Activated CD4-positive, alpha-beta memory T cell treated with anti-CD3 and anti-CD28 coated beads for 36 hours (primary cell): Measurements from ENCODE around the gene FAF1. TPM values are rescaled to one million over a fixed set of nuclear protein-coding genes. Genes with fewer than 3 reads are reported as not detected.

Experiments
- CTCF ChIA-PET: fragments of 350-600 bp; sonication (Branson Sonifier 250); formaldehyde crosslinking; loops from one replicate; lab custom pipeline; 2021; ENCODE audit warnings: antibody characterized with exemption, inconsistent platforms; lab: Charles Lee
- POLR2A ChIA-PET: fragments of 350-600 bp; sonication (Branson Sonifier 250); formaldehyde crosslinking; loops from one replicate; lab custom pipeline; 2021; ENCODE audit warnings: antibody characterized with exemption; lab: Charles Lee
- DNase-seq: peaks from one replicate; pipeline ENCODE4 v3.0.0-alpha.2; 2020
- H3K27ac Mint-ChIP-seq: one replicate; pipeline ENCODE4 v1.8.0; 2021; ENCODE audit warnings: mixed read lengths
- H3K27me3 Mint-ChIP-seq: one replicate; pipeline ENCODE4 v1.8.0; 2021; ENCODE audit warnings: mixed read lengths
- H3K36me3 Mint-ChIP-seq: one replicate; pipeline ENCODE4 v1.8.0; 2021; ENCODE audit warnings: mixed read lengths
- H3K4me1 Mint-ChIP-seq: one replicate; pipeline ENCODE4 v1.8.0; 2021; ENCODE audit warnings: low read depth, mixed read lengths
- H3K4me3 Mint-ChIP-seq: one replicate; pipeline ENCODE4 v1.8.0; 2021; ENCODE audit warnings: mild to moderate bottlenecking, mixed read lengths
- H3K9me3 Mint-ChIP-seq: one replicate; pipeline ENCODE4 v1.8.0; 2021; ENCODE audit warnings: mixed read lengths
- intact Hi-C: fragments of 100-400 bp; cut with micrococcal nuclease; formaldehyde crosslinking; loops from one replicate; pipeline ENCODE4 v1.15.1; 2023
- total RNA-seq, 2 experiments: library from RNA; stranded (reverse); gene quantifications; one replicate each; pipeline ENCODE4 v1.2.3, GENCODE V29; 2021

FAF1 gene
- total RNA-seq, 2 experiments from 2014 or later: 77.0 to 84.6 TPM

- Mint-ChIP-seq H3K27me3 (no peaks in the 10 kb centered on the region), H3K4me1 (no peaks in the 10 kb centered on the region), H3K9me3 (no peaks in the 10 kb centered on the region), H3K27ac (no peak overlapping the region), H3K36me3 (no peaks in the 10 kb centered on the region), H3K4me3 (no peak overlapping the region)
- intact Hi-C loops: no loop called here
- DNase-seq: no peak
- ChIA-PET POLR2A (no interaction called here), CTCF (no interaction called here)
These were observed 328.9 kb downstream of the FAF1 start for GRCh38 chr1:50631161-50631560.

GRCh38 chr1:50622259-50622658 lies 337.8 kb downstream of the FAF1 start:
- intact Hi-C loops: no loop called here
- Mint-ChIP-seq H3K27ac (no peak overlapping the region), H3K4me3 (no peak overlapping the region), H3K27me3 (no peaks in the 10 kb centered on the region), H3K9me3 (peaks cover 9% of the 10 kb centered on the region), H3K4me1 (no peaks in the 10 kb centered on the region), H3K36me3 (peaks cover 20% of the 10 kb centered on the region)
- DNase-seq: no peak
- POLR2A ChIA-PET: no interaction called here
- CTCF ChIA-PET: no interaction called here

DNA sequence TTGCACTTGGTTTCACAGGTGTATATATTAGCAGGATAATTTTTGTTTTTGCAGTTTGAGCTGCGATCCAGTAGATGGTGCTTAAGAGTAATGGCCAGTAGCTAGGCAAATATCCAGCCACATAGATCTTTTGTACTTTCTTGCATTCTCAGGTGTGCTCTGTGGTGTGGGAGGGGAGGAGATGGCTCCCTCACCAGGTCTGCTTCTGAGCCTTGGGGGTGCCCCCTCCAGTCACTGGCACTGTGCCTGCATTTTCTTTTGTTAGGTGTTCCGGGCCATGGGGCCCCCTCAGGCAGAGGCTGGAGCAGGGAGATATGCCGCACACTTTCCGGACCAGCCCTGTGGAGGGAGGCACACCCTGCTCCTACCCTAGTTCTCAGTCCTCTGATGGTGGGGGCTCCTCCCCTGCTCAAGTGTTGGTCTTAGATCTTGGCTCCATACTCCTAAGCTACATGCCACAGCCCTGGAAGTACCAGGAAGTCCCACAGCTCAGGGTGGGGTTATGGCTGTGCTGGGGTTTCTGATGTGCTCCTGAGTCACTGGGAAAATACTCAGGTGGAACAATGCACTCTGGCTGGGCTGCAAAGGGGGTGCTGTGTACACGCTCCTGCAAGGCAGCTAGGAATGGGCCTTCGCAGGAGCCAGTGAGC lies 339.3 kb downstream of the FAF1 start:
- H3K27me3 Mint-ChIP-seq: no peaks in the 10 kb centered on the region
- no peak for DNase-seq
- POLR2A ChIA-PET: no interaction called here
- intact Hi-C loops: no loop called here
- H3K4me1 Mint-ChIP-seq: no peaks in the 10 kb centered on the region
- H3K36me3 Mint-ChIP-seq: peaks cover 20% of the 10 kb centered on the region
- H3K4me3 Mint-ChIP-seq: no peak overlapping the region
- CTCF ChIA-PET: interaction anchor here (1.1 kb wide), 1 partner anchor 16 kb away, joined by 3 read pairs; no protein-coding TSS in a partner anchor
- peaks cover 14% of the 10 kb centered on the region for H3K9me3 Mint-ChIP-seq
- H3K27ac Mint-ChIP-seq: no peak overlapping the region

DNA sequence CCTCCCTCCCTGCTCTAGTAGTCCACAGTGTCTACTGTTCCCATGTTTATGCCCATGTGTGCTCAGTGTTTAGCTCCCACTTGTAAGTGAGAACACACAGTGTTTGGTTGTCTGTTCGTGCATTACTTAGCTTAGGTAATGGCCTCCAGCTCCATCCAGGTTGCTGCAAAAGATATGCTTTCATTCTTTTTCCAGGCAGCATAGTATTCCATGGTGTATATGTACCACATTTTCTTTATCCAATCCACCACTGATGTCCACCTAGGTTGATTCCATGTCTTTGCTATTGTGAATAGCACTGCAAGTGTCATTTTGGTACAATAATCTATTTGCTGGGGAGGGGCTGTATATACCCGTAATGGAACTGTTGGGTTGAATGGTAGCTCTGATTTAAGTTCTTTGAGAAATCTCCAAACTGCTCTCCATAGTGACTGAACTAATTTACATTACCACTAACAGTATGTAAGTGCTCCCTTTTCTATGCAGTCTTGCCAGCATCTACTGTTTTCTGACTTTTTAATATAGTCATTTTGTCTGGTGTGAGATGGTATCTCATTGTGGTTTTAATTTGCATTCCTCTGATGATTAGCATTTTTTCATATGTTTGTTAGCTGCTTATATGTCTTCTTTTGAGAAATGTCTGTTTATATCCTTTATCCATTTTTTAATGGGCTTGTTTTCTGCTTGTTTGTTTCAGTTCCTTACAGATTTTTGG lies 344.9 kb downstream of the FAF1 start:
- Mint-ChIP-seq H3K27me3 (no peaks in the 10 kb centered on the region), H3K36me3 (peaks cover 6% of the 10 kb centered on the region), H3K9me3 (peaks cover 20% of the 10 kb centered on the region), H3K27ac (no peak overlapping the region), H3K4me1 (peaks cover 7% of the 10 kb centered on the region), H3K4me3 (no peak overlapping the region)
- POLR2A ChIA-PET: no interaction called here
- intact Hi-C loops: no loop called here
- DNase-seq: no peak
- CTCF ChIA-PET: no interaction called here

DNA sequence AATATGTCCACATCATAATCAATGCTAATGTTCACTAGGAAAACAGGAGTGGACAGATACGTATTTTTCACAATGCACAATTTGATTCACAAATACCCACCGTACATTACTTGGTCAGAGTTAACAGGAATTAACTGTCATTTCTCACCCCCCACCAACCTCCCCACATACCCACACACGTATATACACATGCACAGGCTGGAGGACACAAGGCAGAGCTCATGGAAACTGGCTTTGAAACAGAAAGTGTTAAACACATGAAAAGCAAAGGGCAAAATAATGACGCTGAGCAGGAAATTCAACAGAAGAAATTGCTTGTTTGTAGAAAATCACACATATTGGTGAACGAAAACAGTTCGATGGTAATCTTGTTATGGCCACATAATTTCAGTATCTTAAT lies 348.4 kb downstream of the FAF1 start:
- CTCF ChIA-PET: no interaction called here
- Mint-ChIP-seq H3K36me3 (peaks cover 5% of the 10 kb centered on the region), H3K9me3 (peaks cover 10% of the 10 kb centered on the region), H3K27ac (no peak overlapping the region), H3K4me3 (no peak overlapping the region), H3K27me3 (no peaks in the 10 kb centered on the region), H3K4me1 (peaks cover 7% of the 10 kb centered on the region)
- POLR2A ChIA-PET: no interaction called here
- intact Hi-C loops: no loop called here
- peak; percentile 16 for DNase-seq

- intact Hi-C loops: no loop called here
- ChIA-PET CTCF (no interaction called here), POLR2A (no interaction called here)
- Mint-ChIP-seq H3K27me3 (no peaks in the 10 kb centered on the region), H3K9me3 (peaks cover 6% of the 10 kb centered on the region), H3K36me3 (peaks cover 5% of the 10 kb centered on the region), H3K4me1 (peaks cover 7% of the 10 kb centered on the region), H3K27ac (no peak overlapping the region), H3K4me3 (no peak overlapping the region)
- no peak for DNase-seq
These were observed 349.5 kb downstream of the FAF1 start for GRCh38 chr1:50610563-50610962.

- no peak overlapping the region for H3K27ac Mint-ChIP-seq
- no peaks in the 10 kb centered on the region for H3K9me3 Mint-ChIP-seq
- peaks cover 7% of the 10 kb centered on the region for H3K4me1 Mint-ChIP-seq
- CTCF ChIA-PET: no interaction called here
- intact Hi-C loops: no loop called here
- no peak for DNase-seq
- H3K27me3 Mint-ChIP-seq: no peaks in the 10 kb centered on the region
- POLR2A ChIA-PET: interaction anchor here (0.7 kb wide), 1 partner anchor 288 kb away, joined by 3 read pairs; no protein-coding TSS in a partner anchor
- peaks cover 3% of the 10 kb centered on the region for H3K36me3 Mint-ChIP-seq
- no peak overlapping the region for H3K4me3 Mint-ChIP-seq
These were observed 350.6 kb downstream of the FAF1 start for GRCh38 chr1:50609508-50609907.

- H3K9me3 Mint-ChIP-seq: no peaks in the 10 kb centered on the region
- no peak for DNase-seq
These were observed 354.7 kb downstream of the FAF1 start for GRCh38 chr1:50605186-50605875.

DNA sequence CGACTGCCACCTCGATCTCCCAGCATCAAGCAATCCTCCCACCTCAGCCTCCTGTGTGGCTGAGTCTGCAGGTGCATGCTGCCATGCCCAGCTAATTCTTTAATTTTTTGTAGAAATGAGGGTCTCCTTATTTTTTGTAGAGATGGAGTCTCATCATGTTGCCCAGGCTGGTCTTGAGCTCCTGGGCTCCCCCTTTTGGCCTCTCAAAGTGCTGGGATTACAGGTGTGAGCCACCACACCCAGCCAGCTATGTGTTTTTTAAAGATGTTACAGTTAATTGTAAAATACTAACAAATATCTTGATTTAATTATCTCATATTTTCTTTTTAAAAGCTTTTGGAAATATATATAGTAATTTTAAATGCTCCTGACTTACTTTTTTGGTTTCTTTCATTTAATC lies 355.5 kb downstream of the FAF1 start:
- CTCF ChIA-PET: no interaction called here
- no peaks in the 10 kb centered on the region for H3K4me1 Mint-ChIP-seq

More at GRCh38 chr1:50605186-50605875, 354.7 kb downstream of the FAF1 start:
- intact Hi-C loops: loop anchor here (1.0 kb wide), 1 partner anchor 237 kb away; no protein-coding TSS in a partner anchor
- H3K4me3 Mint-ChIP-seq: no peak overlapping the region
- CTCF ChIA-PET: interaction anchor here (0.8 to 1.1 kb wide), 2 partner anchors 182 to 241 kb away, joined by 3 to 6 read pairs; no protein-coding TSS in a partner anchor
- peaks cover 3% of the 10 kb centered on the region for H3K36me3 Mint-ChIP-seq
- H3K27me3 Mint-ChIP-seq: no peaks in the 10 kb centered on the region
- H3K27ac Mint-ChIP-seq: no peak overlapping the region
- no peaks in the 10 kb centered on the region for H3K4me1 Mint-ChIP-seq
- POLR2A ChIA-PET: no interaction called here

GRCh38 chr1:50603274-50604271 lies 356.5 kb downstream of the FAF1 start:
- DNase-seq: no peak
- H3K27me3 Mint-ChIP-seq: no peaks in the 10 kb centered on the region
- no peak overlapping the region for H3K27ac Mint-ChIP-seq
- H3K9me3 Mint-ChIP-seq: no peaks in the 10 kb centered on the region
- intact Hi-C loops: no loop called here
- H3K4me1 Mint-ChIP-seq: no peaks in the 10 kb centered on the region
- ChIA-PET CTCF (no interaction called here), POLR2A (no interaction called here)
- no peak overlapping the region for H3K4me3 Mint-ChIP-seq
- H3K36me3 Mint-ChIP-seq: no peaks in the 10 kb centered on the region

More for the DNA sequence above, 355.5 kb downstream of the FAF1 start:
- Mint-ChIP-seq H3K27me3 (no peaks in the 10 kb centered on the region), H3K27ac (no peak overlapping the region), H3K4me3 (no peak overlapping the region), H3K36me3 (peaks cover 3% of the 10 kb centered on the region), H3K9me3 (no peaks in the 10 kb centered on the region)
- POLR2A ChIA-PET: no interaction called here
- intact Hi-C loops: no loop called here
- no peak for DNase-seq

- H3K4me1 Mint-ChIP-seq: no peaks in the 10 kb centered on the region
- DNase-seq: no peak
- ChIA-PET CTCF (no interaction called here), POLR2A (interaction anchor here (0.6 kb wide), 1 partner anchor 510 kb away, joined by 3 read pairs; no protein-coding TSS in a partner anchor)
- H3K4me3 Mint-ChIP-seq: no peak overlapping the region
- peaks cover 9% of the 10 kb centered on the region for H3K36me3 Mint-ChIP-seq
- no peaks in the 10 kb centered on the region for H3K9me3 Mint-ChIP-seq
- H3K27ac Mint-ChIP-seq: no peak overlapping the region
- intact Hi-C loops: no loop called here
- no peaks in the 10 kb centered on the region for H3K27me3 Mint-ChIP-seq
These were observed 360.5 kb downstream of the FAF1 start for GRCh38 chr1:50599546-50599945.
